SU-DHL-6 (cell line): ENCODE results near the gene BMERB1.

ENCODE experiments used
- H2AFZ ChIP-seq: fragments of 200-600 bp; sonication (generic); 2 replicates; pipeline ENCODE4 v1.6.1; 2014; ENCODE audit warnings: low read depth, mild to moderate bottlenecking, moderate library complexity, mixed read lengths, antibody characterized with exemption, low read length; ENCODE audit not compliant: severe bottlenecking
- H3F3A ChIP-seq: fragments of 200-600 bp; shearing (Covaris generic); 2 replicates; pipeline ENCODE4 v1.6.0; 2016; ENCODE audit warnings: antibody characterized with exemption, mild to moderate bottlenecking; ENCODE audit not compliant: insufficient read depth
- H3K27ac ChIP-seq: fragments of 200-600 bp; sonication (generic); 2 replicates; pipeline ENCODE4 v1.5.1; 2016; ENCODE audit warnings: low read depth, mild to moderate bottlenecking, low read length, moderate library complexity, mixed read lengths
- H3K27me3 ChIP-seq: fragments of 200-600 bp; sonication (generic), shearing (Covaris generic); 2 replicates; pipeline ENCODE4 v1.6.0; 2014; ENCODE audit warnings: mild to moderate bottlenecking, low read length
- H3K36me3 ChIP-seq: fragments of 200-600 bp; sonication (generic); 2 replicates; pipeline ENCODE4 v1.6.1; 2014; ENCODE audit warnings: mild to moderate bottlenecking, low read length, mixed read lengths
- H3K4me2 ChIP-seq: fragments of 300-600, 200-600 bp; shearing (Covaris generic), sonication (generic); 2 replicates; pipeline ENCODE4 v1.6.0; 2014; ENCODE audit warnings: low read length, low read depth, mild to moderate bottlenecking; ENCODE audit not compliant: poor library complexity, severe bottlenecking
- H3K4me3 ChIP-seq: fragments of 200-600 bp; sonication (generic); 2 replicates; pipeline ENCODE4 v1.5.1; 2014; ENCODE audit warnings: antibody characterized with exemption, low read length, mild to moderate bottlenecking, mixed read lengths; ENCODE audit not compliant: insufficient read depth, poor library complexity, severe bottlenecking
- H3K79me2 ChIP-seq: fragments of 200-600 bp; sonication (generic); 2 replicates; pipeline ENCODE4 v1.6.1; 2014; ENCODE audit warnings: mild to moderate bottlenecking, low read length, moderate library complexity; ENCODE audit not compliant: insufficient read depth
- H3K9ac ChIP-seq: fragments of 200-600 bp; sonication (generic); 2 replicates; pipeline ENCODE4 v1.7.0; 2014; ENCODE audit warnings: mild to moderate bottlenecking, low read length
- H3K9me2 ChIP-seq: fragments of 200-600 bp; sonication (generic); replicated peaks from 2 replicates; pipeline ENCODE4 v1.6.1; 2014; ENCODE audit warnings: low read length; ENCODE audit not compliant: insufficient read depth
- H3K9me3 ChIP-seq: fragments of 200-600 bp; sonication (generic); 2 replicates; pipeline ENCODE4 v1.6.1; 2014; ENCODE audit warnings: low read length, mixed read lengths; ENCODE audit not compliant: insufficient read depth
- H4K20me1 ChIP-seq: fragments of 200-600 bp; sonication (generic); 2 replicates; pipeline ENCODE4 v1.6.1; 2014; ENCODE audit warnings: low read depth, mild to moderate bottlenecking, antibody characterized with exemption, low read length, moderate library complexity, mixed read lengths
- EZH2phosphoT487 ChIP-seq: fragments of 200-600 bp; sonication (generic), shearing (Covaris generic); conservative IDR thresholded peaks from 2 replicates; pipeline ENCODE4 v1.6.1; 2018; ENCODE audit warnings: mild to moderate bottlenecking, antibody characterized with exemption, low read length, moderate library complexity, mixed read lengths
- TF ChIP-seq, protein P1 (sequence below): fragments of 200-600 bp; sonication (generic); IDR thresholded peaks from one replicate; pipeline ENCODE4 v1.5.1; 2017; ENCODE audit warnings: antibody characterized with exemption, mild to moderate bottlenecking, low read length, moderate library complexity; ENCODE audit not compliant: insufficient read depth, poor library complexity, severe bottlenecking

BMERB1 gene

DNA sequence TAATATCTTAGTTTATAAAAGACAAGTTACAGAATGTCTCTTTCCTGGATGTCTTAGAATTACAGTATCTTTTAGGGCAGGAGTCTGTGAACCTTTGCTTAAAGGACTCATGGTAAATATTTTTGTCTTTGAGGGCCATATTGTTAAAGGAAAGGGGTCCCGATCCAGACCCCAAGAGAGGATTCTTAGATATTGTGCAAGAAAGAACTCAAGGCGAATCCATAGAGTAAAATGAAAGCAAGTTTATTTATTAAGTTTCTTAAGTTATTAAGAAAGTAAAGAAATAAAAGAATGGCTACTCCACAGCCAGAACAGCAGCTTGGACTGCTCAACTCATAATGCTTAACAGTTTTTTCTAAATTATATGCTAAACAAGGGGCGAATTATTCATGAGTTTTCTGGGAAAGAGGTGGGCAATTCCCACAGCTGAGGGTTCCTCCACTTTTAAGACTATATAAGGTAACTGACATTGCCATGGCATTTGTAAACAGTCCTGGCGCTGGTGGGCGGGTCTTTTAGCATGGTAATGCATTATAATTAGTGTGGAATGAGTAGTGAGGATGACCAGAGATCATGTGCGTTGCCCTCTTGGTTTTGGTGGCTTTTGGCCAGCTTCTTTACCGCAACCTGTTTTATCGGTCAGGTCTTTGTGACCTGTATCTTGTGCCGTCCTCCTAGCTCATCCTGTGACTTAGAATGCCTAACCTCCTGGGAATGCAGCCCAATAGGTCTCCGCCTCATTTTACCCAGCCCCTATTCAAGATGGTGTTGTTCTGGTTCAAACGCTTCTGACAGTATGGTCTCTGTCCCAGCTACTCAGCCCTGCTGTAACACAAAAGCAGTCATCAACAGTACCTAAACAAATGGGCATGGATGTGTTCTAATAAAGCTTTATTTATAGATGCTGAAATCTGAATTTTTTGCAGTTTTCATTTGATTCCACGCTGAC lies 53.2 kb downstream of the BMERB1 start:
- H3K9ac ChIP-seq = no peak overlapping the region
- H2AFZ ChIP-seq = no peak overlapping the region
- no peaks in the 10 kb centered on the region for H3K9me3 ChIP-seq
- no peak overlapping the region for H3K4me2 ChIP-seq
- no peak overlapping the region for H3K27ac ChIP-seq
- no peaks in the 10 kb centered on the region for H3K36me3 ChIP-seq
- TF ChIP-seq EZH2phosphoT487 = no peak
- TF ChIP-seq, protein P1, sequence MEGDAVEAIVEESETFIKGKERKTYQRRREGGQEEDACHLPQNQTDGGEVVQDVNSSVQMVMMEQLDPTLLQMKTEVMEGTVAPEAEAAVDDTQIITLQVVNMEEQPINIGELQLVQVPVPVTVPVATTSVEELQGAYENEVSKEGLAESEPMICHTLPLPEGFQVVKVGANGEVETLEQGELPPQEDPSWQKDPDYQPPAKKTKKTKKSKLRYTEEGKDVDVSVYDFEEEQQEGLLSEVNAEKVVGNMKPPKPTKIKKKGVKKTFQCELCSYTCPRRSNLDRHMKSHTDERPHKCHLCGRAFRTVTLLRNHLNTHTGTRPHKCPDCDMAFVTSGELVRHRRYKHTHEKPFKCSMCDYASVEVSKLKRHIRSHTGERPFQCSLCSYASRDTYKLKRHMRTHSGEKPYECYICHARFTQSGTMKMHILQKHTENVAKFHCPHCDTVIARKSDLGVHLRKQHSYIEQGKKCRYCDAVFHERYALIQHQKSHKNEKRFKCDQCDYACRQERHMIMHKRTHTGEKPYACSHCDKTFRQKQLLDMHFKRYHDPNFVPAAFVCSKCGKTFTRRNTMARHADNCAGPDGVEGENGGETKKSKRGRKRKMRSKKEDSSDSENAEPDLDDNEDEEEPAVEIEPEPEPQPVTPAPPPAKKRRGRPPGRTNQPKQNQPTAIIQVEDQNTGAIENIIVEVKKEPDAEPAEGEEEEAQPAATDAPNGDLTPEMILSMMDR = no peak
- no peaks in the 10 kb centered on the region for H4K20me1 ChIP-seq
- H3F3A ChIP-seq = no peaks in the 10 kb centered on the region
- no peak overlapping the region for H3K4me3 ChIP-seq
- no peaks in the 10 kb centered on the region for H3K27me3 ChIP-seq
- H3K79me2 ChIP-seq = no peaks in the 10 kb centered on the region
- H3K9me2 ChIP-seq = no peaks in the 10 kb centered on the region

DNA sequence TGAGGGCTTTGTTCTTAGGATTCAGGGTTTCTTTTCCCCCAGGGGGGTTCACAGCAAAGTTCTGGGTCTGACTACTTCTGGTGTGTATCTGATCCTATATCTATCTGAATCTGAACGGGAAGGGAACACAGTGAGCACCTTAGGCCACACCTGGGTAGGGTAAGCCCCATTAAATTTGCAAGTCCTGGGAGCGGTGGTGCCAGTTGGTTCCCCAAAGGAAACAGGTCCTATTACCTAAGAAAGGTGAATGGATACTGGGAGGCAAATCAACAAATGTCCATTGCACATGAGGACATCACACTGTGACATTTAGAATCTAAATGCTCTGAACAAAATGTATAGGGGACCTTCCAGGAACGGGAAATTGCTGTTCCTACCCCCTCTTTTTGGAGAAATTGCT lies 54.6 kb downstream of the BMERB1 start:
- H2AFZ ChIP-seq = no peak overlapping the region
- H3K4me3 ChIP-seq = no peak overlapping the region
- no peak overlapping the region for H3K27ac ChIP-seq
- H3K9me3 ChIP-seq = no peaks in the 10 kb centered on the region
- H3F3A ChIP-seq = no peaks in the 10 kb centered on the region
- no peaks in the 10 kb centered on the region for H3K79me2 ChIP-seq
- no peaks in the 10 kb centered on the region for H4K20me1 ChIP-seq
- no peak for TF ChIP-seq EZH2phosphoT487
- TF ChIP-seq, protein P1 = no peak
- no peak overlapping the region for H3K9ac ChIP-seq
- H3K4me2 ChIP-seq = no peak overlapping the region
- no peaks in the 10 kb centered on the region for H3K27me3 ChIP-seq
- no peaks in the 10 kb centered on the region for H3K36me3 ChIP-seq
- H3K9me2 ChIP-seq = no peaks in the 10 kb centered on the region

DNA sequence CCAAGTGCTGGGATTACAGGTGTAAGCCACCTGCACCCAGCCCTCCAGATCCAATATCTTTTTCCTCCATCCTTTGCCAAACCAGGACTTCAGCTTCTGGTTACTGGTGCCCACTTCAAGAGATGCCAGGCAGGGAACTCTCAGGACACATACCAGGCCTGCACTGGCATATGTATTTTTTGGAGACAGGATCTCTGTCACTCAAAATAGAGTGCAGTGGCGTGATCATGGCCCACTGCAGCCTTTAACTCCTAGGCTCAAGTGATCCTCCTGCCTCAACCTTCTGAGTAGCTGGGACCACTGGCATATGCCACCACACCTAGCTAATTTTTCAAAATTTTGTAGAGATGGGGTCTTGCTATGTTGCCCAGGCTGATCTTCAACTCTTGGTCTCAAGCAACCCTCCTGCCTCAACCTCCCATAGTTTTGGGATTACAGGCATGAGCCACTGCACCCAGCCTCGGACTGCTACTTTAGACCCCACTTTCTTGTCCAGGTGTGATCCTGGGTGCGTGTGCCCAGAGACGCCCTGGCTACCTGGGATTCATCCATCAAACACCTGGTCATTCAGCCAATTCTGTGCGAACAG lies 55.8 kb downstream of the BMERB1 start:
- H3K9me2 ChIP-seq = no peaks in the 10 kb centered on the region
- TF ChIP-seq, protein P1 = no peak
- no peak for TF ChIP-seq EZH2phosphoT487
- H3K27me3 ChIP-seq = no peaks in the 10 kb centered on the region
- H3K4me3 ChIP-seq = no peak overlapping the region
- H3K4me2 ChIP-seq = no peak overlapping the region
- H3K9ac ChIP-seq = no peak overlapping the region
- H3K27ac ChIP-seq = no peak overlapping the region
- no peaks in the 10 kb centered on the region for H3K9me3 ChIP-seq
- H3K36me3 ChIP-seq = no peaks in the 10 kb centered on the region
- H2AFZ ChIP-seq = no peak overlapping the region
- no peaks in the 10 kb centered on the region for H3F3A ChIP-seq
- no peaks in the 10 kb centered on the region for H3K79me2 ChIP-seq
- no peaks in the 10 kb centered on the region for H4K20me1 ChIP-seq
